ENCODE measurements around the gene TMEM182.

GRCh38 chr2:102768892-102769291, 7.1 kb downstream of the TMEM182 start:
- TF ChIP-seq CTCF (IDR thresholded peaks at IDR 0.05; ENCODE audit: insufficient read depth, low read depth, low read length) (no peak), EZH2 (IDR thresholded peaks at IDR 0.05; ENCODE audit: insufficient read depth, low read length) (no peak)

All from astrocyte (in vitro differentiated cells and primary cell).